ENCODE results near the gene MX2.

The MX2 gene

DNA sequence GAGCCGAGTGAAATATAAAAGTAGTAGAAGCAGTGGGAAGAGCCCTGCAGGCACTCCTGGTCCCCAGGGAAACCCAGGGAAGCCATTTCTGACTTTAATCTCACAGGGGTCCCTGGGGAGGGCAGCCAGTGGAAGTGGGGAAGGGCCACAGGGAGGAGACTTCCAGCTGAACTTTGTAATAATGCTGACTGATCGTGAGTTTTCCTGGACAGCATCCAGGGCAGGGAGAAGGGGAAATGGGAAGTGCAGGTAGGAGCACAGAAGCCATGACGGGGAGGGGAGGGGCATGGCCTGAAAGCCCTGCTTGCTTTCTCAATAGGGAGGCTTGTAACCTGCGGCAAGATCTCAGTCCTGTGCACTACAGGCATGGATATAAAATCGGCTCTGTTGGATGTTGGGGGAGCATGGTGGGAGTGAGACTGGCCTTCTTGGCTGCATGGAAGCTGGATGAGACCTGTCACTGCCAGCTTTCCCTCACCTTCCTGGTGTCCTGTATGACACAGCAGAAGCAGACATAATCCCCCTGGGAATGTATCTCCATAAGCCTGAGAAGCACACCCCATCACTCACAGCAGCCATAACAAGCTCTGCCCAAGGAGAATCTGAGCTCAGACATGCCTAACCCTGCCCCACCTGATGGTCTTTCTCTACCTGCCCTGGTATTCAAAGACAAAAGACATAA lies 49.1 kb downstream of the MX2 start:
- POLR2A ChIA-PET = no interaction called here
- peak; percentile 61 for TF ChIP-seq ZIC2 (tag by site-specific recombination; IDR thresholded peaks at IDR 0.05)
- TF ChIP-seq ZNF529 (tag by site-specific recombination; IDR thresholded peaks at IDR 0.05; ENCODE audit: insufficient replicate concordance) = no peak
- TF ChIP-seq ZNF530 (tag by site-specific recombination; IDR thresholded peaks at IDR 0.05; ENCODE audit: low read depth) = no peak
- Histone ChIP-seq H3K4me1 (ENCODE audit: control insufficient read depth, insufficient read depth, low read length) (0 out of 2 replicates have a peak, but pooled peaks cover 4% of the 10 kb centered on the region), H3K9me3 (ENCODE audit: control insufficient read depth, insufficient read depth, low read depth, low read length) (no peaks in the 10 kb centered on the region), H3K36me3 (ENCODE audit: control insufficient read depth in 2 of 2, insufficient read depth in 1 of 2, low read length in 2 of 2) (no peaks in the 10 kb centered on the region), H3K4me3 (ENCODE audit: low read depth, low read length) (no peak overlapping the region), H3K27ac (ENCODE audit: extremely low read depth, low read depth, low read length) (no peak overlapping the region)
- CTCF ChIA-PET = interaction anchor here (0.6 to 2.4 kb wide), 10 partner anchors 8 to 1508 kb away, joined by 3 to 11 read pairs (median 3); no protein-coding TSS in a partner anchor

DNA sequence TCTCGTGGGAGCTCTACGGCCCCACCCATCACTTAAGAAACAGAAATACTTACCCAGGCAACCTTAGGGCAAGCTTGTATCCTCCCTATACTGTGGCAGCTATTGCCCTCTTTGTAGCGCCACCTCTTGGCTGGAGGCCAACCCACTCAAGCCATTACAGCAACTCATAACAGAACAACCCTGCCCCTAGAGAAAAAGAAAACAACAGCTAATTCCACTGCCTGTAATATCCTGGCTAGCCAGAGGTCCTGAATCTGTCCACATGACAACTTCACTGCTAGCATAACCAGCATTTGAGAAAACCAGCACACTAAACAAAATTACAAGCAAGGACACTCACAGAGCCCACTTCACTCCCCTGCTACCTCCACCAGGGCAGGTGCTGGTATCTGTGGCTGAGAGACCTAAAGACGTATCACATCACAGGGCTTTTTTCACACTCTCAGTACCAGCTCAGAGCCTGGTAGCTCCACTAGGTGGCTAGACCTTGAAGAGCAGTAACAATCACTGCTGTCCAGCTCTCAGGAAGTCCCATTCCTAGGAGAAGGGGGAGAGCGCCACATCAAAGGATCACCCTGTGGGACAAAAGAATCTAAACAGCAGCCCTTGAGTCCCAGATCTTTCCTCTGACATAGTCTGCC lies 49.7 kb downstream of the MX2 start:
- no peak overlapping the region for H3K27ac ChIP-seq (ENCODE audit: extremely low read depth, low read depth, low read length)
- ChIA-PET CTCF (interaction anchor here (0.8 to 2.4 kb wide), 7 partner anchors 9 to 230 kb away, joined by 3 to 11 read pairs (median 3); no protein-coding TSS in a partner anchor), POLR2A (no interaction called here)
- TF ChIP-seq ZNF776 (tag by site-specific recombination; IDR thresholded peaks at IDR 0.05; ENCODE audit: borderline replicate concordance) = no peak
- TF ChIP-seq ZNF214 (tag by site-specific recombination; IDR thresholded peaks at IDR 0.05; ENCODE audit: borderline replicate concordance) = no peak
- TF ChIP-seq, protein P1, sequence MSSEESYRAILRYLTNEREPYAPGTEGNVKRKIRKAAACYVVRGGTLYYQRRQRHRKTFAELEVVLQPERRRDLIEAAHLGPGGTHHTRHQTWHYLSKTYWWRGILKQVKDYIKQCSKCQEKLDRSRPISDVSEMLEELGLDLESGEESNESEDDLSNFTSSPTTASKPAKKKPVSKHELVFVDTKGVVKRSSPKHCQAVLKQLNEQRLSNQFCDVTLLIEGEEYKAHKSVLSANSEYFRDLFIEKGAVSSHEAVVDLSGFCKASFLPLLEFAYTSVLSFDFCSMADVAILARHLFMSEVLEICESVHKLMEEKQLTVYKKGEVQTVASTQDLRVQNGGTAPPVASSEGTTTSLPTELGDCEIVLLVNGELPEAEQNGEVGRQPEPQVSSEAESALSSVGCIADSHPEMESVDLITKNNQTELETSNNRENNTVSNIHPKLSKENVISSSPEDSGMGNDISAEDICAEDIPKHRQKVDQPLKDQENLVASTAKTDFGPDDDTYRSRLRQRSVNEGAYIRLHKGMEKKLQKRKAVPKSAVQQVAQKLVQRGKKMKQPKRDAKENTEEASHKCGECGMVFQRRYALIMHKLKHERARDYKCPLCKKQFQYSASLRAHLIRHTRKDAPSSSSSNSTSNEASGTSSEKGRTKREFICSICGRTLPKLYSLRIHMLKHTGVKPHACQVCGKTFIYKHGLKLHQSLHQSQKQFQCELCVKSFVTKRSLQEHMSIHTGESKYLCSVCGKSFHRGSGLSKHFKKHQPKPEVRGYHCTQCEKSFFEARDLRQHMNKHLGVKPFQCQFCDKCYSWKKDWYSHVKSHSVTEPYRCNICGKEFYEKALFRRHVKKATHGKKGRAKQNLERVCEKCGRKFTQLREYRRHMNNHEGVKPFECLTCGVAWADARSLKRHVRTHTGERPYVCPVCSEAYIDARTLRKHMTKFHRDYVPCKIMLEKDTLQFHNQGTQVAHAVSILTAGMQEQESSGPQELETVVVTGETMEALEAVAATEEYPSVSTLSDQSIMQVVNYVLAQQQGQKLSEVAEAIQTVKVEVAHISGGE (tag by site-specific recombination; conservative IDR thresholded peaks at IDR 0.05; ENCODE audit: low read depth) = no peak
- TF ChIP-seq ZNF433 (tag by site-specific recombination; IDR thresholded peaks at IDR 0.05; ENCODE audit: low read depth) = no peak
- TF ChIP-seq GFI1B (tag by site-specific recombination; IDR thresholded peaks at IDR 0.05) = no peak
- no peak for TF ChIP-seq ZNF16 (tag by site-specific recombination; IDR thresholded peaks at IDR 0.05; ENCODE audit: low read depth)
- TF ChIP-seq TCF7L2 (IDR thresholded peaks at IDR 0.05; ENCODE audit: borderline replicate concordance, low read depth, low read length) = no peak
- no peak for TF ChIP-seq ZNF221 (tag by site-specific recombination; IDR thresholded peaks at IDR 0.05; ENCODE audit: borderline replicate concordance)
- no peak for TF ChIP-seq ZNF561 (tag by site-specific recombination; IDR thresholded peaks at IDR 0.05; ENCODE audit: borderline replicate concordance)
- TF ChIP-seq ZNF514 (tag by site-specific recombination; IDR thresholded peaks at IDR 0.05) = no peak
- TF ChIP-seq ZBTB21 (tag by site-specific recombination; IDR thresholded peaks at IDR 0.05) = no peak
- TF ChIP-seq, protein P2, sequence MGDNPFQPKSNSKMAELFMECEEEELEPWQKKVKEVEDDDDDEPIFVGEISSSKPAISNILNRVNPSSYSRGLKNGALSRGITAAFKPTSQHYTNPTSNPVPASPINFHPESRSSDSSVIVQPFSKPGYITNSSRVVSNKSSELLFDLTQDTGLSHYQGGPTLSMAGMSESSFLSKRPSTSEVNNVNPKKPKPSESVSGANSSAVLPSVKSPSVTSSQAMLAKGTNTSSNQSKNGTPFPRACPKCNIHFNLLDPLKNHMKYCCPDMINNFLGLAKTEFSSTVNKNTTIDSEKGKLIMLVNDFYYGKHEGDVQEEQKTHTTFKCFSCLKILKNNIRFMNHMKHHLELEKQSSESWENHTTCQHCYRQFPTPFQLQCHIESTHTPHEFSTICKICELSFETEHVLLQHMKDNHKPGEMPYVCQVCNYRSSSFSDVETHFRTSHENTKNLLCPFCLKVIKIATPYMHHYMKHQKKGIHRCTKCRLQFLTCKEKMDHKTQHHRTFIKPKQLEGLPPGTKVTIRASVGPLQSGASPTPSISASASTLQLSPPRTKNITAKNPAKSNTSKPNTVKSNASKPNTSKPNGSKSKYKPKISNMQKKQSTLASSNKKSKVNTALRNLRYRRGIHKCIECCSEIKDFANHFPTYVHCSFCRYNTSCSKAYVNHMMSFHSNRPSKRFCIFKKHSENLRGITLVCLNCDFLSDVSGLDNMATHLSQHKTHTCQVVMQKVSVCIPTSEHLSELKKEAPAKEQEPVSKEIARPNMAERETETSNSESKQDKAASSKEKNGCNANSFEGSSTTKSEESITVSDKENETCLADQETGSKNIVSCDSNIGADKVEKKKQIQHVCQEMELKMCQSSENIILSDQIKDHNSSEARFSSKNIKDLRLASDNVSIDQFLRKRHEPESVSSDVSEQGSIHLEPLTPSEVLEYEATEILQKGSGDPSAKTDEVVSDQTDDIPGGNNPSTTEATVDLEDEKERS (tag by site-specific recombination; IDR thresholded peaks at IDR 0.05) = no peak
- TF ChIP-seq ZNF202 (tag by site-specific recombination; IDR thresholded peaks at IDR 0.05; ENCODE audit: borderline replicate concordance) = no peak
- TF ChIP-seq ZNF610 (tag by site-specific recombination; IDR thresholded peaks at IDR 0.05; ENCODE audit: borderline replicate concordance) = no peak
- no peak for TF ChIP-seq BCL11A (tag by site-specific recombination; IDR thresholded peaks at IDR 0.05; ENCODE audit: low read depth)
- TF ChIP-seq REPIN1 (tag by site-specific recombination; IDR thresholded peaks at IDR 0.05; ENCODE audit: low read depth) = no peak
- 0 out of 2 replicates have a peak, but pooled peaks cover 4% of the 10 kb centered on the region for H3K4me1 ChIP-seq (ENCODE audit: control insufficient read depth, insufficient read depth, low read length)
- no peak overlapping the region for H3K4me3 ChIP-seq (ENCODE audit: low read depth, low read length)
- no peaks in the 10 kb centered on the region for H3K9me3 ChIP-seq (ENCODE audit: control insufficient read depth, insufficient read depth, low read depth, low read length)
- H3K36me3 ChIP-seq (ENCODE audit: control insufficient read depth in 2 of 2, insufficient read depth in 1 of 2, low read length in 2 of 2) = no peaks in the 10 kb centered on the region
